22Rv1 (cell line): Measurements from ENCODE around the gene CD48.

Source experiments
- ZFX ChIP-seq: fragments of 450-650 bp; IDR thresholded peaks from 2 replicates; pipeline ENCODE4 v1.6.1; 2017; ENCODE audit warnings: antibody characterized with exemption, borderline replicate concordance
- TF ChIP-seq, protein P1 (sequence below): fragments of 450-650 bp; IDR thresholded peaks from 2 replicates; pipeline ENCODE4 v1.5.1; 2017; ENCODE audit warnings: mild to moderate bottlenecking

GRCh38 chr1:160722726-160723125 is 11.1 kb upstream of the CD48 start:
- TF ChIP-seq, protein P1, sequence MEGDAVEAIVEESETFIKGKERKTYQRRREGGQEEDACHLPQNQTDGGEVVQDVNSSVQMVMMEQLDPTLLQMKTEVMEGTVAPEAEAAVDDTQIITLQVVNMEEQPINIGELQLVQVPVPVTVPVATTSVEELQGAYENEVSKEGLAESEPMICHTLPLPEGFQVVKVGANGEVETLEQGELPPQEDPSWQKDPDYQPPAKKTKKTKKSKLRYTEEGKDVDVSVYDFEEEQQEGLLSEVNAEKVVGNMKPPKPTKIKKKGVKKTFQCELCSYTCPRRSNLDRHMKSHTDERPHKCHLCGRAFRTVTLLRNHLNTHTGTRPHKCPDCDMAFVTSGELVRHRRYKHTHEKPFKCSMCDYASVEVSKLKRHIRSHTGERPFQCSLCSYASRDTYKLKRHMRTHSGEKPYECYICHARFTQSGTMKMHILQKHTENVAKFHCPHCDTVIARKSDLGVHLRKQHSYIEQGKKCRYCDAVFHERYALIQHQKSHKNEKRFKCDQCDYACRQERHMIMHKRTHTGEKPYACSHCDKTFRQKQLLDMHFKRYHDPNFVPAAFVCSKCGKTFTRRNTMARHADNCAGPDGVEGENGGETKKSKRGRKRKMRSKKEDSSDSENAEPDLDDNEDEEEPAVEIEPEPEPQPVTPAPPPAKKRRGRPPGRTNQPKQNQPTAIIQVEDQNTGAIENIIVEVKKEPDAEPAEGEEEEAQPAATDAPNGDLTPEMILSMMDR: no peak
- TF ChIP-seq ZFX: no peak
